ENCODE data around the gene LMOD1. TPM values are rescaled to one million over a fixed set of nuclear protein-coding genes. Genes with fewer than 3 reads are reported as not detected.
A peak's percentile ranks its signal among the peaks of the same experiment; 100 is the strongest.

The LMOD1 gene
- total RNA-seq, 1 donor from 2014 or later, result 0.26 TPM

DNA sequence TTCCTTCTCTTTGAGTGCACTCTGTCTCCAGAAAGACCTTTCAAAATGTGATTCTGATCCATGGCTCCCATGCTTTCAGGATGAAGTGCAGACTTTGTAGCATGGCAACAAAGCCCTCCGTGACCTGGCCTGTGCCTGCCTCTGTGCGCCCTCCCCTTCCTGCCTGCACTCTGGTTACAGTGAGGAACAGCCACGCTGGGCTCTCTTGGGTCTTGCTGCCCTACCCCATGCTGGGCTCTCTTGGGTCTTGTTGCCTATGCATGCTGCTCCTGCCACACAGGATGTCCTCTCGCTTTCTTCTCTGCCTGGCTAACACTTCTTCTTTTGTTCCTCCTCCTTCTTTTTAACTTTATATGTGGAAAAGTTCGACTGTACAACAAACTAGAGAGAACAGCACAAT, 28.0 kb downstream of the LMOD1 start:
- FAIRE-seq, result no peak
- H3K4me3 ChIP-seq (ENCODE audit: low read depth, low read length), result no peak overlapping the region
- DNase-seq (ENCODE audit: low read depth), result no peak
- TF ChIP-seq, protein P1, sequence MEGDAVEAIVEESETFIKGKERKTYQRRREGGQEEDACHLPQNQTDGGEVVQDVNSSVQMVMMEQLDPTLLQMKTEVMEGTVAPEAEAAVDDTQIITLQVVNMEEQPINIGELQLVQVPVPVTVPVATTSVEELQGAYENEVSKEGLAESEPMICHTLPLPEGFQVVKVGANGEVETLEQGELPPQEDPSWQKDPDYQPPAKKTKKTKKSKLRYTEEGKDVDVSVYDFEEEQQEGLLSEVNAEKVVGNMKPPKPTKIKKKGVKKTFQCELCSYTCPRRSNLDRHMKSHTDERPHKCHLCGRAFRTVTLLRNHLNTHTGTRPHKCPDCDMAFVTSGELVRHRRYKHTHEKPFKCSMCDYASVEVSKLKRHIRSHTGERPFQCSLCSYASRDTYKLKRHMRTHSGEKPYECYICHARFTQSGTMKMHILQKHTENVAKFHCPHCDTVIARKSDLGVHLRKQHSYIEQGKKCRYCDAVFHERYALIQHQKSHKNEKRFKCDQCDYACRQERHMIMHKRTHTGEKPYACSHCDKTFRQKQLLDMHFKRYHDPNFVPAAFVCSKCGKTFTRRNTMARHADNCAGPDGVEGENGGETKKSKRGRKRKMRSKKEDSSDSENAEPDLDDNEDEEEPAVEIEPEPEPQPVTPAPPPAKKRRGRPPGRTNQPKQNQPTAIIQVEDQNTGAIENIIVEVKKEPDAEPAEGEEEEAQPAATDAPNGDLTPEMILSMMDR (IDR thresholded peaks at IDR 0.05; ENCODE audit: insufficient read depth, low read length, severe bottlenecking), result no peak
- no peaks in the 10 kb centered on the region for H3K36me3 ChIP-seq (ENCODE audit: control insufficient read depth, insufficient read depth, low read length)
- H3K27me3 ChIP-seq (ENCODE audit: control insufficient read depth, insufficient read depth, low read length), result no peaks in the 10 kb centered on the region

DNA sequence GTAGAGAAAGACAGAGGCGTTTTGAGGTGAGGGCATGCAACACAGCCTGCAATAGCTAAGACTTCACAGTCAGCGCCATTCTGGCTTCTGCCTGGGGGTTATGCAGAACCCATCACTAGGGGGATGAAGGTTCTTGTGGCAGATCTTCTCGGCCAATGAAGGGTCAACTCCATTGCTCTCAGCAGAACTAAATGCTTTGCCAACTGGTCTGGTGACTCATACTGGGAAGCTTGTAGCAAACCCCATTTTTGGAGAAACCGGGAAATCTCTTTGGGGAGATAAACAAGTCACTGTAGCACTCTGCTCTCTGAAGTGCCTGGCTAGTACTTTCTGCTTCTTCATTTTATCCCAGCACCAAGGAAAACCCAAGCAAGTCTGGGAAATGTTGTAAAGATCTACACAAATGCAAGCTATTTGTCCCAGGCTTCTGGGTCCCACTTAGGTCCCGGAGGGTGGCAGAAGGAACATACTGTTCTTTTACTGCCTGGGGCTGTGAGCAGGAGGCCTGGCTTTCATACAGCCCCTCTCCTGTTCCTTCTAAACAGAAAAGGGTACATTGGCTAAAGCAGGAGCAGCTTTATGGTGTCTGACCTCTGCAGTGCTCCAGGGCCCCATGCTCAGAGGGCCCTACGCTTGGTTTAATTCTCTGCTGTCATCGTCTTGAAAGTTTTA, 28.9 kb downstream of the LMOD1 start:
- no peaks in the 10 kb centered on the region for H3K36me3 ChIP-seq (ENCODE audit: control insufficient read depth, insufficient read depth, low read length)
- DNase-seq (ENCODE audit: low read depth) (peak; percentile 35), FAIRE-seq (no peak)
- H3K27me3 ChIP-seq (ENCODE audit: control insufficient read depth, insufficient read depth, low read length), result no peaks in the 10 kb centered on the region
- TF ChIP-seq, protein P1 (IDR thresholded peaks at IDR 0.05; ENCODE audit: insufficient read depth, low read length, severe bottlenecking), result no peak
- H3K4me3 ChIP-seq (ENCODE audit: low read depth, low read length), result no peak overlapping the region

DNA sequence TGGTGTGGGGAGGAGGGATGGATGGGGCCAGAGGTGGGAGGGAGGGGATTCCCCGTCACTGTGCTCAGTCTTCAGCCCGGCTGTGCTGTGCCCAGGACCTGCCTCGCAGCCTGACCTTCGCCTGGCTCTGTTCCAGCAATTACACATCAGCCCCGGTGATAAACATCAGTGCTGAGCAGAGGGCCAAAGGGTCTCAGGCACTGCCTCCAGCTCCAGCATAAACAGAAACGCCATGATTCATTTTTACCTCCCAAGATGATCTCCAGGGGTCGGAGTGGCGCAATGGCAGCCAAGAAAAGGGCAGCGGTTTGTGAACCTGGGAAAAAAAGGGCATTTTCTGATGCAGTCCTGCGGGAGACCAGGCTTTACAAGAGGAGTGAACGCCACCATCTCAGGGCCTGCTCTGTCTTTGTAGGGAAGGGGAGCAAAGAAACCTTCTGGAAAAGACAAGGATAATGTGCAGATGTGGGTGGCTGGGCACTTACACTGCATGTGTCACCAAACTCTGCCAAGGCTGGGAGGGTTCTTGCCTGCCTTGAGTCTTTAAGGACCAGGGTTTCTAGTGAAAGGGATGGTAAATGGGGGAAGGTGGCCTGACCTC, 29.6 kb downstream of the LMOD1 start:
- Histone ChIP-seq H3K4me3 (ENCODE audit: low read depth, low read length) (no peak overlapping the region), H3K36me3 (ENCODE audit: control insufficient read depth, insufficient read depth, low read length) (no peaks in the 10 kb centered on the region), H3K27me3 (ENCODE audit: control insufficient read depth, insufficient read depth, low read length) (no peaks in the 10 kb centered on the region)
- DNase-seq (ENCODE audit: low read depth) (peak; percentile 35), FAIRE-seq (no peak)
- TF ChIP-seq, protein P1 (IDR thresholded peaks at IDR 0.05; ENCODE audit: insufficient read depth, low read length, severe bottlenecking), result no peak

DNA sequence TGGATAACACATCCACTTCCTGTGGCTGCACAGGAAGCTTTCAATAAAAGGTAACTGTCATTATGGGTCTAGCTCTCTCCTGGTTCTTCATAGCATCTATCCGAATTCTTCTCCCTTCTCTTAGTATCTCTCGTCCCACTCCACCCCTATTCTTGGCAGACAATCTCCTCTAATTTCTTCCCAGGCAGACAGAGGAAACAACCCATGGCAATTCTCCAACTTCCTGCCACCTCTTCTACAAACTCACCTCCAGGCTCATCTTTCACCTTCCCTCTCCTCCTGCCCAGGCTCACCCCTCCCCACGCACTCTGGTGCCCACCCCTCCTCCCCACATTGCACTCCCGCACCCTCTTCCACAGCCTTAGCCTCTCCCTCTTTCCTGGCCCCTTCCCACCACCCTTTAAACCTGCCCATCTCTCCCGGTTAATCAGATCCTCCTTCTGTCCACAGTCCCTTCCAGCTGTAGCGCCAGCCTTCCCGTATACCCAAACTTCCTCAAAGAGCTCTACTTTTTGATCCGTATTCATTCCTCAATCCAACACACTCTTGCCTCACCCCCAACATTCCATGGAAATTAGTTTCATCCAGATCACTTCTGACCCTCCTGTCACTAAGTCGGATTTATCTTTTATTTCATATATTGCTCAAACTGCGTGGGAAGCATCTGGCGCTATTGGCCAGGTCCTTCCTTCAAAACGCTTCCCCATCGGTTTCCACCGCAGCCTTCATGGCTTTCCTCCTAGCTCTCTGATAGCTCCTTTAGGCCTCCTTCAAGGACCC, 31.7 kb downstream of the LMOD1 start:
- Histone ChIP-seq H3K4me3 (ENCODE audit: low read depth, low read length) (no peak overlapping the region), H3K27me3 (ENCODE audit: control insufficient read depth, insufficient read depth, low read length) (no peaks in the 10 kb centered on the region), H3K36me3 (ENCODE audit: control insufficient read depth, insufficient read depth, low read length) (no peaks in the 10 kb centered on the region)
- no peak for DNase-seq (ENCODE audit: low read depth)
- no peak for FAIRE-seq
- TF ChIP-seq, protein P1 (IDR thresholded peaks at IDR 0.05; ENCODE audit: insufficient read depth, low read length, severe bottlenecking), result no peak

DNA sequence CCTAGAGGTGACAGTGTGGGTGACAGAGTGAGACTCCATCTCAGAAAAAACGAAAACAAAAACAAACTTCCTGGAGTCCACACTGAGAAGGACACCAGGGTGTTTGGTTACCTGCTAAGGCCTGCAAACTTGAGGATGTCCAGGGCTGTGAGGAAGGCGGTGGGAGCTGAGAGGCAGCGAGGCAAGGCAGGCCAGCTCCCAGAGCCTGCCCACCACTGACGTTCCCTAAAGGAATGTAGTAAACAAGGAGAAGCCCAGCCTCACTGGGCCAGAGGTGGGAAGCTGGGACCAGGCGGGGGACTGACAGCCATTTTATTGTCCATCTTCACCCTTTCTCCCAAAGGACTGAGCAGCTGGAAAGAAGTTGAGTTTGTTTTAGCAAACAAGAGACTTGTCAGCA, 33.5 kb downstream of the LMOD1 start:
- no peak for DNase-seq (ENCODE audit: low read depth)
- no peak overlapping the region for H3K4me3 ChIP-seq (ENCODE audit: low read depth, low read length)
- no peaks in the 10 kb centered on the region for H3K36me3 ChIP-seq (ENCODE audit: control insufficient read depth, insufficient read depth, low read length)
- FAIRE-seq, result peak; percentile 66
- TF ChIP-seq, protein P1 (IDR thresholded peaks at IDR 0.05; ENCODE audit: insufficient read depth, low read length, severe bottlenecking), result no peak
- peaks cover 2% of the 10 kb centered on the region for H3K27me3 ChIP-seq (ENCODE audit: control insufficient read depth, insufficient read depth, low read length)
